Mesenchymal stem cell (in vitro differentiated cells and primary cell): ENCODE measurements around the gene MAP3K13.

ENCODE experiments used
- DNase-seq: peaks from one replicate; pipeline ENCODE4 v3.0.0-alpha.2; 2013
- H2AFZ ChIP-seq: one replicate; pipeline ENCODE4 v1.6.1; 2013; ENCODE audit warnings: low read depth, mild to moderate bottlenecking, control low read depth, inconsistent platforms, low read length, moderate library complexity
- H2AK5ac ChIP-seq: 2 replicates; pipeline ENCODE4 v1.6.1; 2013; ENCODE audit warnings: low read length, moderate library complexity, mild to moderate bottlenecking, inconsistent platforms; ENCODE audit not compliant: severe bottlenecking
- H2BK120ac ChIP-seq: one replicate; pipeline ENCODE4 v1.6.1; 2013; ENCODE audit warnings: low read depth, mild to moderate bottlenecking, inconsistent platforms, low read length, moderate library complexity
- H2BK12ac ChIP-seq, 2 experiments: one replicate each; pipeline ENCODE4 v1.6.1; 2013; ENCODE audit warnings: inconsistent platforms in 2 of 2, low read length in 2 of 2, mild to moderate bottlenecking in 2 of 2, moderate library complexity in 2 of 2, control low read depth in 1 of 2
- H2BK15ac ChIP-seq: one replicate; pipeline ENCODE4 v1.6.1; 2013; ENCODE audit warnings: mild to moderate bottlenecking, low read depth, inconsistent platforms; ENCODE audit not compliant: poor library complexity, severe bottlenecking
- H2BK5ac ChIP-seq: 2 replicates; pipeline ENCODE4 v1.6.1; 2013; ENCODE audit warnings: low read depth, mild to moderate bottlenecking, low read length, control low read depth, inconsistent platforms; ENCODE audit not compliant: poor library complexity, severe bottlenecking
- H3K14ac ChIP-seq, 2 experiments: one replicate each; pipeline ENCODE4 v1.6.1; 2013; ENCODE audit warnings: inconsistent platforms in 2 of 2, low read length in 2 of 2, control low read depth in 1 of 2, mild to moderate bottlenecking in 1 of 2, moderate library complexity in 1 of 2
- H3K18ac ChIP-seq, 2 experiments: one replicate each; pipeline ENCODE4 v1.6.1; 2013; ENCODE audit warnings: inconsistent platforms in 2 of 2, low read length in 2 of 2, control low read depth in 1 of 2, low read depth in 1 of 2, mild to moderate bottlenecking in 1 of 2
- H3K23ac ChIP-seq, 2 experiments: one replicate each; pipeline ENCODE4 v1.6.1; 2013; ENCODE audit warnings: inconsistent platforms in 2 of 2, low read length in 2 of 2, mild to moderate bottlenecking in 2 of 2, moderate library complexity in 2 of 2, control low read depth in 1 of 2
- H3K27ac ChIP-seq: 2 replicates; pipeline ENCODE4 v1.5.1; 2013; ENCODE audit warnings: mild to moderate bottlenecking, moderate library complexity, low read length, control low read depth, inconsistent platforms; ENCODE audit not compliant: poor library complexity, severe bottlenecking
- H3K27me3 ChIP-seq, 2 experiments: 2 replicates each; pipeline versions ENCODE4 v1.6.1 to v1.7.0; 2013; ENCODE audit warnings: low read length in 2 of 2, mild to moderate bottlenecking in 2 of 2, moderate library complexity in 2 of 2, control low read depth in 1 of 2, inconsistent platforms in 1 of 2; ENCODE audit not compliant: control insufficient read depth in 1 of 2, insufficient read depth in 1 of 2
- H3K36me3 ChIP-seq, 2 experiments: 2 replicates each; pipeline versions ENCODE4 v1.6.1 to v1.7.0; 2013; ENCODE audit warnings: low read length in 2 of 2, control low read depth in 1 of 2, inconsistent platforms in 1 of 2, low read depth in 1 of 2, mild to moderate bottlenecking in 1 of 2; ENCODE audit not compliant: insufficient read depth in 2 of 2, control insufficient read depth in 1 of 2
- H3K4ac ChIP-seq, 2 experiments: one replicate each; pipeline ENCODE4 v1.6.1; 2013; ENCODE audit warnings: inconsistent platforms in 2 of 2, low read length in 2 of 2, mild to moderate bottlenecking in 2 of 2, moderate library complexity in 2 of 2, control low read depth in 1 of 2, low read depth in 1 of 2
- H3K4me1 ChIP-seq: 2 replicates; pipeline ENCODE4 v1.6.1; 2013; ENCODE audit warnings: low read depth, low read length, control low read depth; ENCODE audit not compliant: control insufficient read depth, insufficient read depth
- H3K4me2 ChIP-seq: 2 replicates; pipeline ENCODE4 v1.6.1; 2013; ENCODE audit warnings: low read length, mild to moderate bottlenecking, inconsistent platforms; ENCODE audit not compliant: poor library complexity, severe bottlenecking
- H3K4me3 ChIP-seq, 2 experiments: 2 replicates each; pipeline versions ENCODE4 v1.5.1 to v1.7.0; 2013; ENCODE audit warnings: low read length in 2 of 2, mild to moderate bottlenecking in 2 of 2, control low read depth in 1 of 2, low read depth in 1 of 2; ENCODE audit not compliant: insufficient read depth in 1 of 2
- H3K79me1 ChIP-seq: replicated peaks from 2 replicates; pipeline ENCODE4 v1.6.1; 2013; ENCODE audit warnings: mild to moderate bottlenecking, control low read depth, low read length, inconsistent platforms; ENCODE audit not compliant: poor library complexity, severe bottlenecking
- H3K9ac ChIP-seq: 2 replicates; pipeline ENCODE4 v1.7.0; 2013; ENCODE audit warnings: mild to moderate bottlenecking, low read length, moderate library complexity
- H3K9me3 ChIP-seq: 2 replicates; pipeline ENCODE4 v1.7.0; 2013; ENCODE audit warnings: mild to moderate bottlenecking, low read length; ENCODE audit not compliant: control insufficient read depth
- H4K8ac ChIP-seq: one replicate; pipeline ENCODE4 v1.6.1; 2013; ENCODE audit warnings: inconsistent platforms, mild to moderate bottlenecking, low read length, moderate library complexity
- H4K91ac ChIP-seq: one replicate; pipeline ENCODE4 v1.6.1; 2013; ENCODE audit warnings: mild to moderate bottlenecking, low read length, inconsistent platforms
- WGBS: methylation state at CpG from one replicate; pipeline ENCODE4 v1.1.7; 2013; ENCODE audit warnings: mixed read lengths; 5-methylcytosine and 5-hydroxymethylcytosine counted together

Gene MAP3K13

DNA sequence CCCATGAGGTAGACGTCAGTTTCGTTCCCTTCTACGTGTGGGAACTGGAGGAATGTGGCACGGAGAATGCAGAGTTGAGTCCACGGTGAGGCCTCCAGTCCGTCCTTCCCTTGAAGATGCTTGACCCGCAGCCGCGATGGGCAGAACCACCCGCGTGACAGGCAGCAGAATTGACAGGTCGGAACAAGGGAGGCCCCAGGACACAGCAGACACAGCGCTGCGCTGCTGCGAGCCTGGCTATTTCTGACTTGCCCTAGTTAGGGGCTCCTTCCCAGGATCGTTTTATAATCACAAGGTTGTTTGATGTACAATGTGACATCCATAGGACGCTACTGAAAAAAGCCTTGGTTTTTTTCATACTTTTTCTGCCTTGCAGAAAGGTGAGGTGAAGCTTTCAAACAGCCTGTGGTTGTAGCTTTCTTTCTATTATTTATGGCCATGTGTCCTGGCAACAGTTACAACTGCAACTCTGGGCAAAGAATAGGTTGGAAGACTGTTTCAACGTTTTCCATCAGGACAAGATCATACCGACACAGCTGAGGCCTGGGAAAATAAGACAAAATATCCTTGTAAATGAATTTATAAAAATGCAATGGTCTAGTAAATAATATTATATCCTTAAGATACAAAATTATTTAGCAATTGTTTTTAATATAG is 145.5 kb downstream of the MAP3K13 start:
- H3K4me1 ChIP-seq: no peaks in the 10 kb centered on the region
- H2AFZ ChIP-seq: no peak overlapping the region
- H2BK15ac ChIP-seq: no peak overlapping the region
- 82% methylated on average over 18 of the region's 19 CpGs for WGBS
- H3K9me3 ChIP-seq: no peaks in the 10 kb centered on the region
- no peak overlapping the region for H3K4ac ChIP-seq
- no peak overlapping the region for H2AK5ac ChIP-seq
- H3K4me3 ChIP-seq: no peak overlapping the region
- H4K8ac ChIP-seq: no peak overlapping the region
- no peak overlapping the region for H3K27ac ChIP-seq
- no peak overlapping the region for H2BK5ac ChIP-seq
- H3K14ac ChIP-seq: no peak overlapping the region
- H4K91ac ChIP-seq: no peak overlapping the region
- no peak overlapping the region for H3K23ac ChIP-seq
- DNase-seq: no peak
- H3K36me3 ChIP-seq: peaks cover 0 to 2% of the 10 kb centered on the region in 2 experiments
- H3K18ac ChIP-seq: no peak overlapping the region
- H3K4me2 ChIP-seq: no peak overlapping the region
- no peaks in the 10 kb centered on the region for H3K79me1 ChIP-seq
- no peak overlapping the region for H2BK12ac ChIP-seq
- no peak overlapping the region for H3K9ac ChIP-seq
- H2BK120ac ChIP-seq: no peak overlapping the region
- peaks cover 4 to 15% of the 10 kb centered on the region in 2 experiments for H3K27me3 ChIP-seq

DNA sequence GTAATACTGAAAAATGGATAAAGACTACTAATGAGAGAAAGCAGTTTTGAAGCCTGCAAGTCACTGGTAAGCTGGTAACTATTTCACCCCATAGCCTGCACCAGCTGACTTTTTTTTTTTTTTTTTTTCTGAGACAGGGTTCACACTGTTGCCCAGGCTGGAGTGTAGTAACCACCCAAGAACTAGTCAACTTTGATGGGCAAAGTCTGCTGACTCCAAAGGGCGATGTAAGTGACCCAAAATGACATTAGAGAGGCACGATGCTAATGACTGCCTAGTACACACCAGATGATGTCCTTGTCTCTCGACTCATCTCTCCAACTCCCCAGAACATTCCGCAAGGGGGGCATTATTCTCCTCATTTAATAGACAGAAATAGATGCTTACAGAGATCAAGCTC is 148.8 kb downstream of the MAP3K13 start:
- peaks cover 20% of the 10 kb centered on the region in 2 experiments for H3K27me3 ChIP-seq
- H4K91ac ChIP-seq: no peak overlapping the region
- no peak overlapping the region for H3K14ac ChIP-seq
- no peak overlapping the region for H2BK12ac ChIP-seq
- H3K4me2 ChIP-seq: no peak overlapping the region
- H2AK5ac ChIP-seq: no peak overlapping the region
- no peak overlapping the region for H3K18ac ChIP-seq
- DNase-seq: no peak
- H3K23ac ChIP-seq: no peak overlapping the region
- H2BK120ac ChIP-seq: no peak overlapping the region
- WGBS: 78% methylated on average over 4 of the region's 4 CpGs
- H2AFZ ChIP-seq: no peak overlapping the region
- no peak overlapping the region for H3K4ac ChIP-seq
- H3K36me3 ChIP-seq: peaks cover 0 to 2% of the 10 kb centered on the region in 2 experiments
- H3K4me3 ChIP-seq: no peak overlapping the region
- no peak overlapping the region for H2BK5ac ChIP-seq
- H2BK15ac ChIP-seq: no peak overlapping the region
- no peaks in the 10 kb centered on the region for H3K79me1 ChIP-seq
- no peak overlapping the region for H3K9ac ChIP-seq
- no peaks in the 10 kb centered on the region for H3K4me1 ChIP-seq
- no peak overlapping the region for H4K8ac ChIP-seq
- no peak overlapping the region for H3K27ac ChIP-seq
- no peaks in the 10 kb centered on the region for H3K9me3 ChIP-seq

DNA sequence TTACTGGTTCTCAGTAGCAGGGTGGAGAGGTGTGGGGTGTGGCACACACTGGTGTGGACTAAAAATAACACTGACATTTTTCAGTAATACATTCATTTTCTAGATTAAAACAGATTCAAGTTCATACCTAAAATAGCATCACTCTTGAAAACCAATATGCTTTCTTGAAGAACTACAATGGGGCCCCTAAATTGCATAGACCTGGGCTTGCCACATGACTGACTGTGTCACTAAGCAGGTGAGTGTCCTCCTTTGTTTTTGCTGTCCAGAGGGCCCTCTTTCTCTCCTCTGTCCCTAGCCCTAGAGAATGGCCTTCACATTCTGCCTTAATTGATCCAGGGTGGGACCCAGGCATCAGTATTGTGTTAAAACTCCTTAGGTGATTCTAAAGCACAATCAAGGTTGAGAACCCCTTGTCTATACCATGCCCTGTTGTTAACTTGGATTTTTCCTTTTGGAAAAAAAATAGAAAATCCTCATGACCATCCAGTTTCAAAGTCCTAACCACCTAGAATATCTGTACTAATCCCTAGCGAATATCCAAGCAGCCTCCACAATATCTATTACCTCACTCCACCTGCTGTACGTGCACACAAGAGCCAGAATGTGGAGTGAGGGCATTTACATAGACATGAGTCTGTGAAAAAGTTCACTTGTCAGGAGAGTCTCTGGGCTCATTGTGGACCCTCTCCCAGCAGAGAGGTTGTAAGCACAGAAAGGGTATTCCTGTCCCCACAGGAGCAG is 154.6 kb downstream of the MAP3K13 start:
- no peak overlapping the region for H3K23ac ChIP-seq
- no peak overlapping the region for H4K8ac ChIP-seq
- no peaks in the 10 kb centered on the region for H3K36me3 ChIP-seq
- no peak overlapping the region for H2BK5ac ChIP-seq
- WGBS: 80% methylated on average over 2 of the region's 2 CpGs
- no peak overlapping the region for H3K9ac ChIP-seq
- no peaks in the 10 kb centered on the region for H3K9me3 ChIP-seq
- no peak overlapping the region for H3K4me3 ChIP-seq
- H4K91ac ChIP-seq: no peak overlapping the region
- no peak overlapping the region for H3K27ac ChIP-seq
- H3K4ac ChIP-seq: no peak overlapping the region
- no peaks in the 10 kb centered on the region for H3K79me1 ChIP-seq
- H2AK5ac ChIP-seq: no peak overlapping the region
- H3K27me3 ChIP-seq: peaks cover 21 to 35% of the 10 kb centered on the region in 2 experiments
- no peak overlapping the region for H3K18ac ChIP-seq
- H3K14ac ChIP-seq: no peak overlapping the region
- no peak overlapping the region for H2AFZ ChIP-seq
- no peaks in the 10 kb centered on the region for H3K4me1 ChIP-seq
- H2BK12ac ChIP-seq: no peak overlapping the region
- H2BK15ac ChIP-seq: no peak overlapping the region
- no peak overlapping the region for H2BK120ac ChIP-seq
- no peak for DNase-seq
- no peak overlapping the region for H3K4me2 ChIP-seq

DNA sequence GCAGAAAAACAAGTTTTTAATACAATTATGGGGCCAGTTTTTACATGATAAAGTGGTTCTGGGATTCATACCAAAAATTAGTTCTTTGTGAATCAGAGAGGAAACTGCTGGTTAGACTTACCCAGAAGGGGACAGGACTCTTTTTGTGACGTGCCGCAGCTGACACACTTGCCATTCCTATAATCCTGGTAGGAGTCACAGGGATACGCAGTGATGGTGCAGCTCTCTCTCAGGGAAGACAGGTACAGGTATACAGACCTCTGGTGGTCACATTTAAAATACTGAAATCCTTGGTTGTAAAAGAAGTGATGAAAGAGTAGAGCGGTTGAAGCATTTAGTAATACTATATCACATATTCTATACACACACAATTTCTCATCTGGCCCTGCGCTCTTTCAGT is 156.1 kb downstream of the MAP3K13 start:
- DNase-seq: no peak
- Histone ChIP-seq H3K4me2 (no peak overlapping the region), H3K36me3 (no peaks in the 10 kb centered on the region), H3K9me3 (no peaks in the 10 kb centered on the region), H2BK15ac (no peak overlapping the region), H2BK120ac (no peak overlapping the region), H3K4me1 (no peaks in the 10 kb centered on the region), H2BK5ac (no peak overlapping the region), H3K4ac (no peak overlapping the region), H3K14ac (no peak overlapping the region), H4K8ac (no peak overlapping the region), H3K9ac (no peak overlapping the region), H4K91ac (no peak overlapping the region), H3K27me3 (peaks cover 21 to 30% of the 10 kb centered on the region in 2 experiments), H3K18ac (no peak overlapping the region), H2BK12ac (no peak overlapping the region), H3K4me3 (no peak overlapping the region), H3K27ac (no peak overlapping the region), H2AK5ac (no peak overlapping the region), H3K79me1 (no peaks in the 10 kb centered on the region), H3K23ac (no peak overlapping the region), H2AFZ (no peak overlapping the region)
- 63% methylated on average over 3 of the region's 5 CpGs for WGBS
